Measurements from ENCODE around the gene ITGAE.

ITGAE gene

GRCh38 chr17:3768769-3769168 lies 32.2 kb downstream of the ITGAE start:
- H3K4me3 ChIP-seq (ENCODE audit: low read length): no peak overlapping the region
- no peak for DNase-seq (ENCODE audit: low read depth)
- no peak for TF ChIP-seq CTCF (conservative IDR thresholded peaks at IDR 0.05; ENCODE audit: low read depth, low read length)

GRCh38 chr17:3768341-3768740 lies 32.6 kb downstream of the ITGAE start:
- H3K4me3 ChIP-seq (ENCODE audit: low read length): no peak overlapping the region
- no peak for TF ChIP-seq CTCF (conservative IDR thresholded peaks at IDR 0.05; ENCODE audit: low read depth, low read length)
- DNase-seq (ENCODE audit: low read depth): no peak

- TF ChIP-seq CTCF (conservative IDR thresholded peaks at IDR 0.05; ENCODE audit: low read depth, low read length): no peak
- no peak for DNase-seq (ENCODE audit: low read depth)
- H3K4me3 ChIP-seq (ENCODE audit: low read length): no peak overlapping the region
These were observed 34.2 kb downstream of the ITGAE start for GRCh38 chr17:3766779-3767178.

GRCh38 chr17:3765981-3766380 lies 35.0 kb downstream of the ITGAE start:
- no peak overlapping the region for H3K4me3 ChIP-seq (ENCODE audit: low read length)
- TF ChIP-seq CTCF (conservative IDR thresholded peaks at IDR 0.05; ENCODE audit: low read depth, low read length): no peak
- DNase-seq (ENCODE audit: low read depth): no peak

- no peak for TF ChIP-seq CTCF (conservative IDR thresholded peaks at IDR 0.05; ENCODE audit: low read depth, low read length)
- H3K4me3 ChIP-seq (ENCODE audit: low read length): no peak overlapping the region
- DNase-seq (ENCODE audit: low read depth): no peak
These were observed 37.2 kb downstream of the ITGAE start for GRCh38 chr17:3763777-3764170.

- no peak for TF ChIP-seq CTCF (conservative IDR thresholded peaks at IDR 0.05; ENCODE audit: low read depth, low read length)
- no peak overlapping the region for H3K4me3 ChIP-seq (ENCODE audit: low read length)
- DNase-seq (ENCODE audit: low read depth): no peak
These were observed 37.8 kb downstream of the ITGAE start for GRCh38 chr17:3762922-3763776.

GRCh38 chr17:3761918-3762380 lies 39.0 kb downstream of the ITGAE start:
- TF ChIP-seq CTCF (conservative IDR thresholded peaks at IDR 0.05; ENCODE audit: low read depth, low read length): no peak
- DNase-seq (ENCODE audit: low read depth): no peak
- no peak overlapping the region for H3K4me3 ChIP-seq (ENCODE audit: low read length)
